Spleen (tissue), 11 donors: ENCODE measurements around the gene CACNA2D3. TPM values are rescaled to one million over a fixed set of nuclear protein-coding genes. Genes with fewer than 3 reads are reported as not detected.

Experiments used
- DNase-seq: peaks from one replicate; pipeline ENCODE4 v3.0.0-alpha.2; 2020
- H3K27ac ChIP-seq, 8 donors: fragments of 200-600 bp; sonication (generic) in 7 of 8; 1 replicate in 4 of 8; 2 replicates in 4 of 8; pipeline versions ENCODE4 v1.5.0 to v1.8.0; 2016 to 2021; ENCODE audit warnings: inconsistent platforms in 4 of 8, mild to moderate bottlenecking in 4 of 8, moderate library complexity in 1 of 8
- H3K27me3 ChIP-seq, 7 donors: fragments of 200-600 bp; sonication (generic) in 6 of 7; replicated peaks in 1 of 7; 1 replicate in 4 of 7; 2 replicates in 3 of 7; pipeline versions ENCODE4 v1.5.0 to v1.8.0; 2016 to 2021; ENCODE audit warnings: inconsistent platforms in 3 of 7, mild to moderate bottlenecking in 1 of 7
- H3K36me3 ChIP-seq, 6 donors: fragments of 200-600 bp; sonication (generic) in 5 of 6; 1 replicate in 4 of 6; 2 replicates in 2 of 6; pipeline versions ENCODE4 v1.5.0 to v1.8.0; 2016 to 2021; ENCODE audit warnings: inconsistent platforms in 2 of 6
- H3K4me1 ChIP-seq, 6 donors: fragments of 200-600 bp; sonication (generic) in 5 of 6; 1 replicate in 3 of 6; 2 replicates in 3 of 6; pipeline versions ENCODE4 v1.5.0 to v1.8.0; 2016 to 2021; ENCODE audit warnings: inconsistent platforms in 3 of 6
- H3K4me3 ChIP-seq, 8 donors: fragments of 200-600 bp; sonication (generic) in 7 of 8; 1 replicate in 4 of 8; 2 replicates in 4 of 8; pipeline versions ENCODE4 v1.5.0 to v1.8.0; 2016 to 2021; ENCODE audit warnings: inconsistent platforms in 4 of 8, mild to moderate bottlenecking in 4 of 8, moderate library complexity in 2 of 8
- H3K9me3 ChIP-seq, 8 donors: fragments of 200-600 bp; sonication (generic) in 7 of 8; 1 replicate in 4 of 8; 2 replicates in 4 of 8; pipeline versions ENCODE4 v1.5.0 to v1.8.0; 2016 to 2021; ENCODE audit warnings: inconsistent platforms in 4 of 8
- CTCF ChIP-seq, 11 experiments: fragments of 200-600 bp in 7 of 11; fragments of 450-650 bp in 4 of 11; sonication (generic) in 4 of 11; IDR thresholded peaks in 8 of 11; conservative IDR thresholded peaks in 3 of 11; 1 replicate in 7 of 11; 2 replicates in 4 of 11; pipeline versions ENCODE4 v1.4.0 to v1.8.0; 2016 to 2021; ENCODE audit warnings: antibody characterized with exemption in 11 of 11, inconsistent platforms in 4 of 11, mild to moderate bottlenecking in 1 of 11
- POLR2A ChIP-seq, 3 donors: fragments of 450-650 bp; IDR thresholded peaks; one replicate each; pipeline ENCODE4 v1.5.1; 2017; ENCODE audit warnings: antibody characterized with exemption in 3 of 3, mild to moderate bottlenecking in 1 of 3
- POLR2AphosphoS5 ChIP-seq, 3 donors: sonication (generic); formaldehyde crosslinking; IDR thresholded peaks; one replicate each; pipeline ENCODE4 v1.5.1; 2017; ENCODE audit warnings: antibody characterized with exemption in 3 of 3
- WGBS, 5 donors: extraction: QIAGEN DNeasy Blood & Tissue Kit in 3 of 5; methylation state at CpG; one replicate each; pipeline versions ENCODE4 v1.1.5 to v1.1.7; 2013 to 2018; 5-methylcytosine and 5-hydroxymethylcytosine counted together
- intact Hi-C: fragments of 100-400 bp; cut with DNase I; formaldehyde crosslinking; loops from one replicate; pipeline ENCODE4 v1.15.0; 2023; ENCODE audit warnings: low total_unique reads
- polyA plus RNA-seq, 3 donors: library from polyadenylated mRNA; stranded (reverse); fragments of 200-250 nt; gene quantifications; one replicate each; pipeline ENCODE4 v1.2.1, GENCODE V29; 2013
- total RNA-seq, 7 donors: library from RNA; depleted of rRNA in 3 of 7; stranded (reverse); fragments of >200 nt in 3 of 7; fragmentation: NEBNext Ultra II Directional in 4 of 7; extraction: Animal tissue kit (Norgen Biotek cat#: 25700) in 4 of 7; gene quantifications; one replicate each; pipeline versions ENCODE4 v1.1.0 to v1.2.1, GENCODE V29; 2016 to 2021
- donor health status: healthy with polysubstance abuse.
- donor health status: DM: no; HTN: no; CAD: no; lungs with moderate emphysema.
- donor health status: DM: no; HTN: no; CAD: no.
- donor health status: Bipolar disorder and iron deficiency.
- donor health status: healthy.
- donor health status: DM: no; HTN: no; CAD: no.
- donor health status: DM: yes; HTN: yes; CAD: no.

The CACNA2D3 gene
- total and polyA plus RNA-seq, 10 donors, result 0.83 to 4.9 (median 2.9) TPM

- Histone ChIP-seq H3K4me3 (no peak overlapping the region), H3K27ac (no peak overlapping the region), H3K9me3 (peaks cover 0 to 6% (median 0%) of the 10 kb centered on the region in 8 donors), H3K4me1 (no peaks in the 10 kb centered on the region), H3K36me3 (no peaks in the 10 kb centered on the region), H3K27me3 (peaks cover 0 to 9% (median 0%) of the 10 kb centered on the region in 7 donors)
- 4 to 46% (median 13%) methylated on average over 1 of the region's 1 CpG for WGBS, 5 donors
- DNase-seq, result no peak
- TF ChIP-seq POLR2A (IDR thresholded peaks at IDR 0.05) (no peak), POLR2AphosphoS5 (IDR thresholded peaks at IDR 0.05) (no peak), CTCF (IDR thresholded peaks at IDR 0.05 in 8 of 11, conservative IDR thresholded peaks at IDR 0.05 in 3 of 11) (no peak)
- intact Hi-C loops, result no loop called here
These were observed 69.7 kb downstream of the CACNA2D3 start for GRCh38 chr3:54192026-54192425.

GRCh38 chr3:54193093-54193492 is 70.7 kb downstream of the CACNA2D3 start:
- no peak for TF ChIP-seq POLR2A (IDR thresholded peaks at IDR 0.05)
- no peak for TF ChIP-seq CTCF (IDR thresholded peaks at IDR 0.05 in 8 of 11, conservative IDR thresholded peaks at IDR 0.05 in 3 of 11)
- no peak for TF ChIP-seq POLR2AphosphoS5 (IDR thresholded peaks at IDR 0.05)

GRCh38 chr3:54196360-54196991 is 74.1 kb downstream of the CACNA2D3 start:
- H3K36me3 ChIP-seq, result no peaks in the 10 kb centered on the region
- H3K9me3 ChIP-seq, result peaks cover 0 to 6% (median 0%) of the 10 kb centered on the region in 8 donors
- 73 to 80% (median 76%) methylated on average over 9 of the region's 9 CpGs for WGBS, 5 donors
- no peaks in the 10 kb centered on the region for H3K27me3 ChIP-seq
- TF ChIP-seq POLR2A (IDR thresholded peaks at IDR 0.05) (no peak), POLR2AphosphoS5 (IDR thresholded peaks at IDR 0.05) (no peak), CTCF (IDR thresholded peaks at IDR 0.05 in 8 of 11, conservative IDR thresholded peaks at IDR 0.05 in 3 of 11) (no peak)
- intact Hi-C loops, result no loop called here
- H3K27ac ChIP-seq, result no peak overlapping the region
- DNase-seq, result no peak
- no peak overlapping the region for H3K4me3 ChIP-seq
- H3K4me1 ChIP-seq, result no peaks in the 10 kb centered on the region

More at GRCh38 chr3:54193093-54193492, 70.7 kb downstream of the CACNA2D3 start:
- H3K27ac ChIP-seq, result no peak overlapping the region
- peaks cover 0 to 9% (median 0%) of the 10 kb centered on the region in 7 donors for H3K27me3 ChIP-seq
- WGBS, 5 donors, result 91 to 100% (median 94%) methylated on average over 1 of the region's 1 CpG
- no peaks in the 10 kb centered on the region for H3K4me1 ChIP-seq
- intact Hi-C loops, result no loop called here
- no peak overlapping the region for H3K4me3 ChIP-seq
- H3K9me3 ChIP-seq, result peaks cover 0 to 6% (median 0%) of the 10 kb centered on the region in 8 donors
- H3K36me3 ChIP-seq, result no peaks in the 10 kb centered on the region
- DNase-seq, result no peak

GRCh38 chr3:54197509-54197908 is 75.2 kb downstream of the CACNA2D3 start:
- no peak for DNase-seq
- TF ChIP-seq POLR2A (IDR thresholded peaks at IDR 0.05) (no peak), POLR2AphosphoS5 (IDR thresholded peaks at IDR 0.05) (no peak), CTCF (IDR thresholded peaks at IDR 0.05 in 8 of 11, conservative IDR thresholded peaks at IDR 0.05 in 3 of 11) (no peak)
- H3K27me3 ChIP-seq, result peaks cover 0 to 5% (median 0%) of the 10 kb centered on the region in 7 donors
- H3K27ac ChIP-seq, result no peak overlapping the region
- intact Hi-C loops, result no loop called here
- H3K4me3 ChIP-seq, result no peak overlapping the region
- H3K9me3 ChIP-seq, result peaks cover 0 to 6% (median 0%) of the 10 kb centered on the region in 8 donors
- no peaks in the 10 kb centered on the region for H3K4me1 ChIP-seq
- WGBS, 5 donors, result 58 to 69% (median 66%) methylated on average over 6 of the region's 6 CpGs
- H3K36me3 ChIP-seq, result no peaks in the 10 kb centered on the region
